MG63 (cell line): ENCODE measurements around the gene NREP. TPM values are rescaled to one million over a fixed set of nuclear protein-coding genes. Genes with fewer than 3 reads are reported as not detected.
A peak's percentile ranks its signal among the peaks of the same experiment; 100 is the strongest.

Source experiments
- DNase-seq: peaks from one replicate; pipeline ENCODE4 v3.0.0-alpha.2; 2020
- H3K27me3 ChIP-seq: fragments of 250-450 bp; sonication (Bioruptor Pico); 2 replicates; pipeline ENCODE4 v1.5.1; 2020; ENCODE audit warnings: mild to moderate bottlenecking, moderate library complexity
- H3K36me3 ChIP-seq: fragments of 250-450 bp; sonication (Bioruptor Pico); 2 replicates; pipeline ENCODE4 v1.5.1; 2020; ENCODE audit warnings: mild to moderate bottlenecking, moderate library complexity
- H3K4me3 ChIP-seq: fragments of 250-450 bp; sonication (Bioruptor Pico); 2 replicates; pipeline ENCODE4 v1.5.1; 2020; ENCODE audit warnings: mild to moderate bottlenecking, moderate library complexity
- H3K9me3 ChIP-seq: fragments of 250-450 bp; sonication (Bioruptor Pico); 2 replicates; pipeline ENCODE4 v1.5.1; 2020; ENCODE audit warnings: mild to moderate bottlenecking, moderate library complexity
- total RNA-seq: library from RNA; depleted of rRNA; stranded (reverse); fragments of >200 nt; shearing (Covaris generic); gene quantifications from 2 replicates; pipeline ENCODE4 v1.2.3, GENCODE V29; 2014; ENCODE audit warnings: low replicate concordance; rRNA removed

NREP gene
- total RNA-seq, result 92.2 and 116 TPM in 2 replicates

GRCh38 chr5:111756581-111757354 lies at the start of gene NREP:
Gene NREP (minus strand): TSS chr5:111757194. CDS start chr5:111755772, 1,422 bp downstream.
- Histone ChIP-seq H3K4me3 (peak within 1 kb of the TSS; percentile 80), H3K9me3 (no peaks in the 10 kb centered on the region; the same call in 1 of the 2 replicates), H3K27me3 (no peaks in the 10 kb centered on the region), H3K36me3 (peaks cover 15% of the 10 kb centered on the region)
- DNase-seq, result no peak

GRCh38 chr5:111806753-111807152 lies 49.8 kb upstream of the NREP start:
- Histone ChIP-seq H3K9me3 (no peaks in the 10 kb centered on the region), H3K4me3 (no peak overlapping the region), H3K36me3 (no peaks in the 10 kb centered on the region), H3K27me3 (no peaks in the 10 kb centered on the region)
- DNase-seq, result no peak

- H3K4me3 ChIP-seq, result no peak overlapping the region
- H3K9me3 ChIP-seq, result no peaks in the 10 kb centered on the region
- H3K36me3 ChIP-seq, result no peaks in the 10 kb centered on the region
- no peak for DNase-seq
- no peaks in the 10 kb centered on the region for H3K27me3 ChIP-seq
Measured at GRCh38 chr5:111806156-111806555, 49.2 kb upstream of the NREP start.

GRCh38 chr5:111805071-111805470 lies 48.1 kb upstream of the NREP start:
- Histone ChIP-seq H3K36me3 (no peaks in the 10 kb centered on the region), H3K4me3 (no peak overlapping the region), H3K27me3 (no peaks in the 10 kb centered on the region), H3K9me3 (no peaks in the 10 kb centered on the region)
- no peak for DNase-seq

- no peaks in the 10 kb centered on the region for H3K36me3 ChIP-seq
- no peak for DNase-seq
- H3K27me3 ChIP-seq, result no peaks in the 10 kb centered on the region
- no peaks in the 10 kb centered on the region for H3K9me3 ChIP-seq
- no peak overlapping the region for H3K4me3 ChIP-seq
Measured at GRCh38 chr5:111800351-111800750, 43.4 kb upstream of the NREP start.

GRCh38 chr5:111795142-111795541 lies 38.1 kb upstream of the NREP start:
- H3K4me3 ChIP-seq, result no peak overlapping the region
- peaks cover 10% of the 10 kb centered on the region for H3K9me3 ChIP-seq
- no peaks in the 10 kb centered on the region for H3K27me3 ChIP-seq
- DNase-seq, result no peak
- H3K36me3 ChIP-seq, result no peaks in the 10 kb centered on the region

- H3K4me3 ChIP-seq, result no peak overlapping the region
- DNase-seq, result no peak
- H3K36me3 ChIP-seq, result no peaks in the 10 kb centered on the region
- peaks cover 10% of the 10 kb centered on the region for H3K9me3 ChIP-seq
- no peaks in the 10 kb centered on the region for H3K27me3 ChIP-seq
Measured at GRCh38 chr5:111792471-111793058, 35.6 kb upstream of the NREP start.

GRCh38 chr5:111790295-111790694 lies 33.3 kb upstream of the NREP start:
- Histone ChIP-seq H3K36me3 (no peaks in the 10 kb centered on the region), H3K9me3 (peaks cover 10% of the 10 kb centered on the region), H3K4me3 (no peak overlapping the region), H3K27me3 (no peaks in the 10 kb centered on the region)
- DNase-seq, result no peak

GRCh38 chr5:111787006-111787405 lies 30.0 kb upstream of the NREP start:
- DNase-seq, result no peak
- Histone ChIP-seq H3K4me3 (no peak overlapping the region), H3K36me3 (no peaks in the 10 kb centered on the region), H3K27me3 (no peaks in the 10 kb centered on the region), H3K9me3 (no peaks in the 10 kb centered on the region)

- no peaks in the 10 kb centered on the region for H3K9me3 ChIP-seq
- H3K27me3 ChIP-seq, result no peaks in the 10 kb centered on the region
- H3K36me3 ChIP-seq, result no peaks in the 10 kb centered on the region
- no peak for DNase-seq
- H3K4me3 ChIP-seq, result no peak overlapping the region
Measured at GRCh38 chr5:111784491-111785181, 27.6 kb upstream of the NREP start.

GRCh38 chr5:111783537-111783936 lies 26.5 kb upstream of the NREP start:
- no peak for DNase-seq
- H3K4me3 ChIP-seq, result no peak overlapping the region
- H3K36me3 ChIP-seq, result no peaks in the 10 kb centered on the region
- H3K27me3 ChIP-seq, result no peaks in the 10 kb centered on the region
- H3K9me3 ChIP-seq, result no peaks in the 10 kb centered on the region

GRCh38 chr5:111782216-111782615 lies 25.2 kb upstream of the NREP start:
- H3K36me3 ChIP-seq, result no peaks in the 10 kb centered on the region
- no peaks in the 10 kb centered on the region for H3K27me3 ChIP-seq
- DNase-seq, result no peak
- no peak overlapping the region for H3K4me3 ChIP-seq
- no peaks in the 10 kb centered on the region for H3K9me3 ChIP-seq

- DNase-seq, result peak; percentile 28
- no peaks in the 10 kb centered on the region for H3K27me3 ChIP-seq
- H3K4me3 ChIP-seq, result no peak overlapping the region
- no peaks in the 10 kb centered on the region for H3K9me3 ChIP-seq
- H3K36me3 ChIP-seq, result no peaks in the 10 kb centered on the region
Measured at GRCh38 chr5:111781200-111781599, 24.2 kb upstream of the NREP start.

- H3K4me3 ChIP-seq, result no peak overlapping the region
- no peaks in the 10 kb centered on the region for H3K9me3 ChIP-seq
- H3K27me3 ChIP-seq, result no peaks in the 10 kb centered on the region
- H3K36me3 ChIP-seq, result no peaks in the 10 kb centered on the region
- DNase-seq, result no peak
Measured at GRCh38 chr5:111779922-111780292, 22.9 kb upstream of the NREP start.

- H3K36me3 ChIP-seq, result no peaks in the 10 kb centered on the region
- H3K27me3 ChIP-seq, result no peaks in the 10 kb centered on the region
- no peak for DNase-seq
- no peak overlapping the region for H3K4me3 ChIP-seq
- no peaks in the 10 kb centered on the region for H3K9me3 ChIP-seq
Measured at GRCh38 chr5:111779260-111779921, 22.4 kb upstream of the NREP start.

- DNase-seq, result no peak
- H3K36me3 ChIP-seq, result no peaks in the 10 kb centered on the region
- H3K9me3 ChIP-seq, result no peaks in the 10 kb centered on the region
- no peaks in the 10 kb centered on the region for H3K27me3 ChIP-seq
- no peak overlapping the region for H3K4me3 ChIP-seq
Measured at GRCh38 chr5:111776913-111777781, 20.2 kb upstream of the NREP start.
